Spleen (tissue), 11 donors: Measurements from ENCODE around the gene APOBEC3A. TPM values are rescaled to one million over a fixed set of nuclear protein-coding genes. Genes with fewer than 3 reads are reported as not detected.
"Not testable (repeated sequence)": the region's sequence is repeated elsewhere in the genome, so short reads cannot be mapped to it uniquely, and the experiment has no call there.

Experiments used
- DNase-seq: peaks from one replicate; pipeline ENCODE4 v3.0.0-alpha.2; 2020
- H3K27ac ChIP-seq, 8 donors: fragments of 200-600 bp; sonication (generic) in 7 of 8; 1 replicate in 4 of 8; 2 replicates in 4 of 8; pipeline versions ENCODE4 v1.5.0 to v1.8.0; 2016 to 2021; ENCODE audit warnings: inconsistent platforms in 4 of 8, mild to moderate bottlenecking in 4 of 8, moderate library complexity in 1 of 8
- H3K27me3 ChIP-seq, 7 donors: fragments of 200-600 bp; sonication (generic) in 6 of 7; replicated peaks in 1 of 7; 1 replicate in 4 of 7; 2 replicates in 3 of 7; pipeline versions ENCODE4 v1.5.0 to v1.8.0; 2016 to 2021; ENCODE audit warnings: inconsistent platforms in 3 of 7, mild to moderate bottlenecking in 1 of 7
- H3K36me3 ChIP-seq, 6 donors: fragments of 200-600 bp; sonication (generic) in 5 of 6; 1 replicate in 4 of 6; 2 replicates in 2 of 6; pipeline versions ENCODE4 v1.5.0 to v1.8.0; 2016 to 2021; ENCODE audit warnings: inconsistent platforms in 2 of 6
- H3K4me1 ChIP-seq, 6 donors: fragments of 200-600 bp; sonication (generic) in 5 of 6; 1 replicate in 3 of 6; 2 replicates in 3 of 6; pipeline versions ENCODE4 v1.5.0 to v1.8.0; 2016 to 2021; ENCODE audit warnings: inconsistent platforms in 3 of 6
- H3K4me3 ChIP-seq, 8 donors: fragments of 200-600 bp; sonication (generic) in 7 of 8; 1 replicate in 4 of 8; 2 replicates in 4 of 8; pipeline versions ENCODE4 v1.5.0 to v1.8.0; 2016 to 2021; ENCODE audit warnings: inconsistent platforms in 4 of 8, mild to moderate bottlenecking in 4 of 8, moderate library complexity in 2 of 8
- H3K9me3 ChIP-seq, 8 donors: fragments of 200-600 bp; sonication (generic) in 7 of 8; 1 replicate in 4 of 8; 2 replicates in 4 of 8; pipeline versions ENCODE4 v1.5.0 to v1.8.0; 2016 to 2021; ENCODE audit warnings: inconsistent platforms in 4 of 8
- POLR2A ChIP-seq, 3 donors: fragments of 450-650 bp; IDR thresholded peaks; one replicate each; pipeline ENCODE4 v1.5.1; 2017; ENCODE audit warnings: antibody characterized with exemption in 3 of 3, mild to moderate bottlenecking in 1 of 3
- POLR2AphosphoS5 ChIP-seq, 3 donors: sonication (generic); formaldehyde crosslinking; IDR thresholded peaks; one replicate each; pipeline ENCODE4 v1.5.1; 2017; ENCODE audit warnings: antibody characterized with exemption in 3 of 3
- WGBS, 5 donors: extraction: QIAGEN DNeasy Blood & Tissue Kit in 3 of 5; methylation state at CpG; one replicate each; pipeline versions ENCODE4 v1.1.5 to v1.1.7; 2013 to 2018; 5-methylcytosine and 5-hydroxymethylcytosine counted together
- intact Hi-C: fragments of 100-400 bp; cut with DNase I; formaldehyde crosslinking; loops from one replicate; pipeline ENCODE4 v1.15.0; 2023; ENCODE audit warnings: low total_unique reads
- polyA plus RNA-seq, 3 donors: library from polyadenylated mRNA; stranded (reverse); fragments of 200-250 nt; gene quantifications; one replicate each; pipeline ENCODE4 v1.2.1, GENCODE V29; 2013
- total RNA-seq, 7 donors: library from RNA; depleted of rRNA in 3 of 7; stranded (reverse); fragments of >200 nt in 3 of 7; fragmentation: NEBNext Ultra II Directional in 4 of 7; extraction: Animal tissue kit (Norgen Biotek cat#: 25700) in 4 of 7; gene quantifications; one replicate each; pipeline versions ENCODE4 v1.1.0 to v1.2.1, GENCODE V29; 2016 to 2021
- TF ChIP-seq, protein P1 (sequence below), 11 experiments: fragments of 200-600 bp in 7 of 11; fragments of 450-650 bp in 4 of 11; sonication (generic) in 4 of 11; IDR thresholded peaks in 8 of 11; conservative IDR thresholded peaks in 3 of 11; 1 replicate in 7 of 11; 2 replicates in 4 of 11; pipeline versions ENCODE4 v1.4.0 to v1.8.0; 2016 to 2021; ENCODE audit warnings: antibody characterized with exemption in 11 of 11, inconsistent platforms in 4 of 11, mild to moderate bottlenecking in 1 of 11
- donor health status: healthy with polysubstance abuse.
- donor health status: DM: no; HTN: no; CAD: no; lungs with moderate emphysema.
- donor health status: DM: no; HTN: no; CAD: no.
- donor health status: Bipolar disorder and iron deficiency.
- donor health status: healthy.
- donor health status: DM: no; HTN: no; CAD: no.
- donor health status: DM: yes; HTN: yes; CAD: no.

The APOBEC3A gene
- total and polyA plus RNA-seq, 10 donors, result 1.2 to 163 (median 46.1) TPM

DNA sequence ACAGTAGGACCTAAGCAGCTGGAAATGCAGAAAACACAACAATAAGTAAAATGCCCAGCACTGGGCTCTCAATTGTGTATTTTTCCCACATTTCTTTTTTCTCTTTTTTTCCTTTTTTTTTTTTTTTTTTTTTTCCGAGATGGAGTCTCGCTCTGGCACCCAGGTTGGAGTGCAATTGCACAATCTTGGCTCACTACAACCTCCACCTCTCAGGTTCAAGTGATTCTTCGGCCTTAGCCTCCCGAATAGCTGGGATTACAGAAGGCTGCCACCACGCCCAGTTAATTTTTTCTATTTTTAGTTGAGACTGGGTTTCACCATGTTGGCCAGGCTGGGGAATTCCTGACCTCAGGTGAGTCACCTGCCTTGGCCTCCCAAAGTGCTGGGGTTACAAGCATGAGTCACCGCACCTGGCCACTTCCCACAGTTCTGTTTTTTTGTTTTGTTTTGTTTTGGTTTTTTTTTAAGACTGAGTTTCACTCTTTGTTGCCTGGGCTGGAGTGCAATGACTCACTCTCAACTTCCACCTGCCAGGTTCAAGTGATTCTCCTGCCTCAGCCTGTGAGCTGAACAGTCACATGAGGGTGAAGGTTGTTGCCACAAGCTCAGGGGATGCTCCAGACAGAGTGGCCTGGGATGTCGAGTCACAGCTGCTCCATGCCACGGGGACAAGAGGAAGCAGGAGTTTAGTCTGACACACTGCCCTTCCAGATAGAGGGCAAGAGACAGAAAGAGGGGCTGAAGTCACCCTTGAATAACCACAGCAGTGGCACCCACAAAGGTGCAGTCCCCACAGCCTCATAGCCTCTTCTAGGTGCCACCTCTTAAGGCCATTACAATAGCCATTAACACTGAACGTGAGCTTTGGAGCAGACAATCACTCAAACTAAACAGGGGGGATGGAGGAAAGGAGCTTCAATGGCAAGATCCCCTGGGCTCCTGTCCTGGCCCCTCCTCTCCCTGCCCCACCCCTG, 27.7 kb downstream of the APOBEC3A start:
- DNase-seq, result not testable (repeated sequence)
- peak overlapping the region in 2 of 8 donors; percentile 12 to 46 for H3K27ac ChIP-seq

DNA sequence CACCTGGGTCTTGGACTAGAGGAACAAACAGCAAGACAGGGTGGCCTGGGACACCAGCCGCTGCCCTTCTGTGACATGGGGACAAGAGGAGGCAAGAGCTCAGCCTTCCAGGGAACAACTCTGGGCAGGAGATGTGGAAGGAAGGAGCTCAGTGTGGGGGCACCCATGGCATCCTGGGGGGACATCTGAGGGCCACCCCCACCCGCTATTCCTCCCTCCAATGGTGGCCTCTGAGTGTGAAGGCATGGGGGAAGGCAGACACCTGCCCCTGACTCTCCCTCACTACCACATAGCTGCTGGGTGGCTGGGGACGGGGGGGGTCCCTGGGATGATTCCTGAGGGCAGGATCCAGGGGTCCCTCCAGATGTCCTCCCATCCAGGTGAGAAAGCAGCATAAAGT, 29.2 kb downstream of the APOBEC3A start:
- DNase-seq, result no peak
- no peaks in the 10 kb centered on the region for H3K27me3 ChIP-seq
- H3K4me3 ChIP-seq, result no peak overlapping the region
- peaks cover 3 to 30% (median 15%) of the 10 kb centered on the region in 6 donors for H3K4me1 ChIP-seq
- TF ChIP-seq, protein P1, sequence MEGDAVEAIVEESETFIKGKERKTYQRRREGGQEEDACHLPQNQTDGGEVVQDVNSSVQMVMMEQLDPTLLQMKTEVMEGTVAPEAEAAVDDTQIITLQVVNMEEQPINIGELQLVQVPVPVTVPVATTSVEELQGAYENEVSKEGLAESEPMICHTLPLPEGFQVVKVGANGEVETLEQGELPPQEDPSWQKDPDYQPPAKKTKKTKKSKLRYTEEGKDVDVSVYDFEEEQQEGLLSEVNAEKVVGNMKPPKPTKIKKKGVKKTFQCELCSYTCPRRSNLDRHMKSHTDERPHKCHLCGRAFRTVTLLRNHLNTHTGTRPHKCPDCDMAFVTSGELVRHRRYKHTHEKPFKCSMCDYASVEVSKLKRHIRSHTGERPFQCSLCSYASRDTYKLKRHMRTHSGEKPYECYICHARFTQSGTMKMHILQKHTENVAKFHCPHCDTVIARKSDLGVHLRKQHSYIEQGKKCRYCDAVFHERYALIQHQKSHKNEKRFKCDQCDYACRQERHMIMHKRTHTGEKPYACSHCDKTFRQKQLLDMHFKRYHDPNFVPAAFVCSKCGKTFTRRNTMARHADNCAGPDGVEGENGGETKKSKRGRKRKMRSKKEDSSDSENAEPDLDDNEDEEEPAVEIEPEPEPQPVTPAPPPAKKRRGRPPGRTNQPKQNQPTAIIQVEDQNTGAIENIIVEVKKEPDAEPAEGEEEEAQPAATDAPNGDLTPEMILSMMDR (IDR thresholded peaks at IDR 0.05 in 8 of 11, conservative IDR thresholded peaks at IDR 0.05 in 3 of 11), result no peak
- TF ChIP-seq POLR2AphosphoS5 (IDR thresholded peaks at IDR 0.05), result no peak
- TF ChIP-seq POLR2A (IDR thresholded peaks at IDR 0.05), result no peak
- H3K27ac ChIP-seq, result no peak overlapping the region
- no peaks in the 10 kb centered on the region for H3K36me3 ChIP-seq
- intact Hi-C loops, result no loop called here
- WGBS, 5 donors, result 89 to 100% (median 98%) methylated on average over 3 of the region's 3 CpGs; no CpG with 5 or more reads in 1 of the 5 donors
- H3K9me3 ChIP-seq, result peaks cover 0 to 11% (median 0%) of the 10 kb centered on the region in 8 donors

More for the DNA sequence above, 27.7 kb downstream of the APOBEC3A start:
- H3K9me3 ChIP-seq, result peaks cover 0 to 11% (median 0%) of the 10 kb centered on the region in 8 donors
- H3K4me3 ChIP-seq, H3K36me3 ChIP-seq, H3K27me3 ChIP-seq, intact Hi-C loops: not testable (repeated sequence)
- H3K4me1 ChIP-seq, result peaks cover 6 to 40% (median 23%) of the 10 kb centered on the region in 6 donors
- WGBS, 5 donors, result 70 to 75% (median 72%) methylated on average over 8 to 9 of the region's 9 CpGs; no CpG with 5 or more reads in 1 of the 5 donors
- peak in 1 of 3 donors; percentile 17 for TF ChIP-seq POLR2AphosphoS5 (IDR thresholded peaks at IDR 0.05)

DNA sequence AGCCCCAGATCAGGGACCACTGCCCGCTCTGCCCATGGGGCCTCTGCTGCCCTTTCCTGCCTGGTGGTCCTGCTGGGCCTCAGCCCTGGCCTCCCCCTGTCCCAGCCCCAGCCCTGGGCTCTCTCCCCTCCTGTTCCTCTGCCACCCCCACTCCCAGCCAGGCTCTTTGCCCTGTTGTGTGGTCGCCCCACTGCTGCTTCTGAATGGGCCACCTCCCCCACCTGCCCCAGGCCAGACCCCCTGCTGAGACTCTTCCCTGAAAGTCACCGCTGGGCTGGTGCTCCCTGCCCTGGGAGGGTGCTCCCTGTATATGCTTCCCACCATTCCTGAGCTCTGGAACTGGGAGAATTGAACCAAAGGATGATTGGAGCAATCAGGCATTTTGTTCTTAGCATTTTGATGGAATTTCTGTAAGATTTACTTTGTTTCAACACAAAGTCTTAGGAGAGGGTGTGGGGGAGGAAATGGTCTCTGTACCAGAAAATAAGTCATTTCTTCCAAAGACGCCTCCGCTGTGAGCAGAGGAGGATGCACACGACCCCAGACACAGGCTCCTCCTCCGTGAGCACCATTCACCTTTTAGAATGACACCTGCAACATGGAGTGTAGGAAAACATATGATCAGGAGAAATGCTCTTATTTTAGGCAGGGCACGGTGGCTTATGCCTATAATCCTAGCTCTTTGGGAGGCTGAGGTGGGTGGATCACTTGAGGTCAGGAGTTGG, 29.9 kb downstream of the APOBEC3A start:
- intact Hi-C loops, result no loop called here
- 82 to 91% (median 88%) methylated on average over 7 to 8 of the region's 8 CpGs; no CpG with 5 or more reads in 1 of the 5 donors for WGBS, 5 donors
- DNase-seq, result no peak
- peaks cover 0 to 11% (median 0%) of the 10 kb centered on the region in 8 donors for H3K9me3 ChIP-seq
- H3K27me3 ChIP-seq, result no peaks in the 10 kb centered on the region
- no peak overlapping the region for H3K27ac ChIP-seq
- peaks cover 2 to 23% (median 8%) of the 10 kb centered on the region in 6 donors for H3K4me1 ChIP-seq
- H3K4me3 ChIP-seq, result no peak overlapping the region
- no peaks in the 10 kb centered on the region for H3K36me3 ChIP-seq
- TF ChIP-seq POLR2A (IDR thresholded peaks at IDR 0.05), result no peak
- TF ChIP-seq POLR2AphosphoS5 (IDR thresholded peaks at IDR 0.05), result no peak
- TF ChIP-seq, protein P1 (IDR thresholded peaks at IDR 0.05 in 8 of 11, conservative IDR thresholded peaks at IDR 0.05 in 3 of 11), result no peak

DNA sequence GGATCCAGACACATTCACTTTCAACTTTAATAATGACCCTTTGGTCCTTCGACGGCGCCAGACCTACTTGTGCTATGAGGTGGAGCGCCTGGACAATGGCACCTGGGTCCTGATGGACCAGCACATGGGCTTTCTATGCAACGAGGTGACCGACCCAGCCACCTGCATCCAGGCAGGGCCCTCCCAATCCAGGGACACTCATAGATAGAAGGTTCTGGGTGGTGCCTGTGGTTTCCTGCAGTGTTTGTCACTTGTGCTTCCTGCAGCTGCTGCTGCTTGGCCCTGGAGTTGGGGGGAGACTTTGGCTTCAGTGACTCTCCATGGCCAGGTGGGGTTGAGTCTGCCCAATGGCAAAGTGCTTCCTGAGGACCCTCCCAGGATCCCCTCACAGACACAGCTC, 32.1 kb downstream of the APOBEC3A start:
- no peak overlapping the region for H3K27ac ChIP-seq
- DNase-seq, result no peak
- H3K9me3 ChIP-seq, result peaks cover 0 to 1% (median 0%) of the 10 kb centered on the region in 8 donors
- no peaks in the 10 kb centered on the region for H3K27me3 ChIP-seq
- peaks cover 0 to 10% (median 3%) of the 10 kb centered on the region in 6 donors for H3K4me1 ChIP-seq
- intact Hi-C loops, result no loop called here
- H3K36me3 ChIP-seq, result no peaks in the 10 kb centered on the region
- TF ChIP-seq POLR2A (IDR thresholded peaks at IDR 0.05), result no peak
- TF ChIP-seq, protein P1 (IDR thresholded peaks at IDR 0.05 in 8 of 11, conservative IDR thresholded peaks at IDR 0.05 in 3 of 11), result no peak
- no peak for TF ChIP-seq POLR2AphosphoS5 (IDR thresholded peaks at IDR 0.05)
- 64 to 77% (median 70%) methylated on average over 6 of the region's 6 CpGs; no CpG with 5 or more reads in 1 of the 5 donors for WGBS, 5 donors
- H3K4me3 ChIP-seq, result no peak overlapping the region

DNA sequence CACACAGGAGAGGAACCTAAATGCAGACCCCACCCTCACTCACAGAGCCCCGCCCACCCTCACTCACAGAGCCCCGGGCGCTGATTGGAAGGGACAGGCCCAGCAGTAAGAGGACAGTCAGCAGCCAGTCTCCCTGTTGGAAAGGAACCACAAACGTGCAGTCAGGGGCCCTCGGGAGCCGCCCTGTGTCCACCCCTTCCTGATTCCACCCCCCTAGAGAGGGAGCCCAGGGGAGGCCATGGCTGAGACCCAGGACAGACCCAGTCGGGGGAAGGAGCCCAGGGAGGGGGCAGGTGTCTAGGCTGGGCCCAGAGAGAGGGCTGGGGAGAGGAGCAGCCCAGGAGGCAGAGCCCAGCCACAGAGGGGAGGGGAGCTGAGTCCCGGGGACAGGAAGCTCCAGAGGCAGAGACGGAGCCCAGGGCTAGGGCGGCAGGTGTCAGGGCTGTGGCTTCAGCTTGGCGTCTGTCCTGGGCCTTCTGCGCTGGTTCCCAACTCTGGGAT, 35.5 kb downstream of the APOBEC3A start:
- intact Hi-C loops, H3K36me3 ChIP-seq, H3K9me3 ChIP-seq, H3K4me1 ChIP-seq, H3K4me3 ChIP-seq, DNase-seq: not testable (repeated sequence)
- Histone ChIP-seq H3K27ac (peak overlapping the region in 2 of 8 donors; percentile 16 to 49), H3K27me3 (peaks cover 0 to 15% (median 0%) of the 10 kb centered on the region in 7 donors)
- 23 to 36% (median 28%) methylated on average over 8 to 12 of the region's 12 CpGs for WGBS, 5 donors
